ENCODE results near the gene CWC27.
"Not testable (repeated sequence)": the region's sequence is repeated elsewhere in the genome, so short reads cannot be mapped to it uniquely, and the experiment has no call there.

CWC27 gene

DNA sequence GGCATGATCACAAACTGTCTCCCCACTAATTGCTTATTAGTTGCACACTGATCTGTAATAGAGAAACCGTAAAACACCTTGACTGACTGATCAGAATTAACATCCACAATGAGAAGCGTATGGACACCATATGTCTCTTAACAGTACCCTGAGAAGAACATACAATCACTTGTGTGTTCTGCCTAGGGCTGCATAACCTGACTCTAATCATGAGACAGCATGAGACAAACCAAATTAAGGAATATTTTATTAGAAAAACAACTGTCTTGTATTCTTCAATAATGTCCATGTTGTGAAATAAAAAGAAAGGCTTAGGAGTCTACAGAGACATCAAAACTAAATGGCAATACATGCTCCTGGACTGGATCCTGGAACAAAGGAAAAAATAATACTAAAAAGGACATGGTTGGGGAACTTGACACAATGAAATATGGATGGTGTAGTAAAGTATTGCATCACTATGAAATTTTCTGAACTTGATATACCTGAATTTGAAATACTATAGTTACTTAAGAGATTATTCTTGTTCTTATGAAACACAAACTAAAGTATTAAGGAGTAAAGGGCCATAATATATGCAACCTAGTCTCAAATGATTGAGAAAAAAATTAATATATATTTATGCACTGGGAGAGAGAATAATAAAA is 162.1 kb downstream of the CWC27 start:
- DNase-seq, result no peak

DNA sequence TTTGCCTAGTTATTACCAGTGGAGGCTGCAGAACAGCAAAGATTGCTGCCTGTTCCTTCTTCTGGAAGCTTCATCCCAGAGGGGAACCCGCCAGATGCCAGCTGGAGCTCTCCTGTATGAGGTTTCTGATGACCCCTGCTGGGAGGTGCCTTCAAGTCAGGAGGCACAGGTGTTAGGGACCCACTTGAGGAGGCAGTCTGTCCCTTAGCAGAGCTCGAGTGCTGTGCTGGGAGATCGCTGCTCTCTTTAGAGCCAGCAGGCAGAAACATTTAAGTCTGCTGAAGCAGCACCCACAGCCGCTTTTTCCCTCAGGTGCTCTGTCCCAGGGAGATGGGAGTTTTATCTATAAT is 170.7 kb downstream of the CWC27 start:
- DNase-seq, result not testable (repeated sequence)

DNA sequence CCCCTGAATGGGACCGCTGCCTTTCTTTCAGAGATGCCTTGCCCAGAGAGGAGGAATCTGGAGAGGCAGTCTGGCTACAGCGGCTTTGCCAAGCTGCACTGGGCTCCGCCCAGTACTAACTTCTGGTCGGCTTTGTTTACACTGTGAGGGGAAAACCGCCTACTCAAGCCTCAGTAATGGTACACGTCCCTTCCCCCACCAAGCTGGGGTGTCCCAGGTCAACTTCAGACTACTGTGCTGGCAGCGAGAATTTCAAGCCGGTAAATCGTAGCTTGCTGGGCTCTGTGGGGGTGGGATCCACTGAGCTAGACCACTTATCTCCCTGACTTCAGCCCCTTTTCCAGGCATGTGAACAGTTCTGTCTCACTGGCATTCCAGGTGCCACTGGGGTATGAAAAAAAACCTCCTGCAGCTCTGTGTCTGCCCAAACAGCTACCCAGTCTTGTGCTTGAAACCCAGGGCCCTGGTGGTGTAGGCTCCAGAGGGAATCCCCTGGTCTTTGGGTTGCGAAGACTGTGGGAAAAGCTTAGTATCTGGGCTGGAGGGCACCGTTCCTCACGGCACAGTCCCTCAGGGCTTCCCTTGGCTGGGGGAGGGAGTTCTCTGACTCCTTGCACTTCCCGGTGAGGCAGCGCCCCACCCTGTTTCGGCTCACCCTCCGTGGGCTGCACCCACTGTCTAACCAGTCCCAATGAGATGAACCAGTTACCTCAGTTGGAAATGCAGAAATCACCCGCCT is 171.2 kb downstream of the CWC27 start:
- DNase-seq, result no peak

DNA sequence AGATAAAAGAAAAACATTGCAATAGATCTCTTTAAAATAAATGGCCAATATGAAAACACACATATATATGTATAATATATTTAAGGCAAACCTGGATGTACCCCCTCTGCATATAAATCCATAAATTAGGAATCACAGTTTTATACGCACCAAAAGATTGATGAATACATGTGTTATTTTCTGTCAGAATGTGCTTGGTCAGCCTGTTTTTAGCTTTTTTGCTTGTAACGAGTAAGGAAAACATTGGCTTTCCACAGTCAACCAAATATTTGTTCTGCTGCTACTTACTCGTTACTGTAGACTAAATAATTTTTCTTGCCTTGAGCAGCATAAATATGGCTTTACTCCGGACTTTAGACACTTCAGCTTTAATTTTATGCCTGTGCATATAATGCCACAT is 173.7 kb downstream of the CWC27 start:
- DNase-seq, result no peak

DNA sequence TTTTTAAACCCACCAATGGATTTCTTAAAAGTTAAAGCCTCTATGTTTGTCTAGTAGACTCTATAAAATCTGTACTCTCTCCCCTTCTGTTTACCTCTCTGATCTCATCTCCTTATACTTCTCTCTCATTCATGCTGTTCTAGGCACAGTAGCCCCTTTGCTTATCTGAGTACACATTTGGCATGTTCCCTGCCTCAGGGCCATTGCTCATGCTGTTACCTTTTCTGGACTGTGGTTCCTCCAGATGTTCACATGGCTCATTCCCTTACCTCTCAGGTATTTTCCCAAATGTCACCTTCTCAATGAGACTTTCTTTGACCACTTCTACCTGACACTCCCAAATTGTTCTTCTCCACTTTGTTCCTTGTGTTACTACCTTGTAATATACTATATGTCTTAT is 176.1 kb downstream of the CWC27 start:
- no peak for DNase-seq

DNA sequence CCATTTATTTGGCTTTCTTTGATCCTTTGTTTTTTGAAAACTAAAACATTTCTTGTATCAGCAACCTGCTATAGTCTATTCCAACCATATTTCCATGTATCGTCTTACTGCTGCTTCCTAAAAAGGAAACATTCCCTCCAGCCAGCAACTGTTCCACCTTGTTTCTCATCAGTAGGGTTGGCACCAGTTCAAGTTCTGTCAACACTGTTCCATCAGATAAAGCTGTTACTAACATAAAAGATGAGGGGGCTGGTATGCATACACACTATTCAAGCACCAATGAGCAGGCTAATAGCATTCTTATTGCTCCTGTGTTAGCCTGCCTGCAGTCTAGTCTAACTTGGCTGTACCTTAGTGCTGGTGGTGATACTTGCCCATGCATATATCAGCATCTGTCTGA is 178.3 kb downstream of the CWC27 start:
- no peak for DNase-seq

DNA sequence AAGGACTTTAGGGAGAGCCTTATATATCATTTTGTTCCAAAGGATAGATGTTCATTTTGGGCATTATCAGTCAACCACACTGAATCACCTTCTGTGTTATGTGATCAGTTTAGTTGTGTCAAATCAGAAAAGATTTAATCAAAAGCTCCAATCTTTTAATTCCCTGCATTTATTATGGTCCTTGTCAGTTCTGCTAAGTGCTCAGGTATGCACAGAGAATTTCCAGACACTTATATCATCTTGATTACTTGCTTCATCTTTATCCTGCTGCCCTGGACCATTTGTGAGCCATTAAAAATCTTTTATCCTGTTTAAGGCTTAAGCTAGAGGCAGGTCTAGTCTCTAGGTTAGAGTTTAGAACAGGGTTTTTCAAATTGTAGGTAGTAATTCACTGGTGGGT is 179.1 kb downstream of the CWC27 start:
- DNase-seq, result no peak

DNA sequence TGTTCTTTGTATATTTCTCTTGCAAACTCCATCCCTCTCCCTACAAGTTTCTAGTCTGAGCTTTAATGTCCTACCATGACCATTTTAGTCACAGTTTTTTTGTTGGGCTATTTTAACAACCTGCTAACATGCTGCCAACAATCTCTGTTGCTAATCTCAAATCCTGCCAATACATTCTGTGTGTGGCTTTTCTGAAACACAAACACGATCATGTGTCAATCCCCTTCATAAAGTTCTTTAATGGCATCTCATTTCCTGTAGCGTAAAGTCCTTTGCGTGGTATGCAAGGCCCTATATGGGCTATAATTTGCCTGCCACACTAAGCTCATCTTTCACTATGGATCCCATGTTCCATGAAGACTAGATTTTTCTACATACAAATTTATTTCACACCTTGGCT is 180.6 kb downstream of the CWC27 start:
- DNase-seq, result no peak

DNA sequence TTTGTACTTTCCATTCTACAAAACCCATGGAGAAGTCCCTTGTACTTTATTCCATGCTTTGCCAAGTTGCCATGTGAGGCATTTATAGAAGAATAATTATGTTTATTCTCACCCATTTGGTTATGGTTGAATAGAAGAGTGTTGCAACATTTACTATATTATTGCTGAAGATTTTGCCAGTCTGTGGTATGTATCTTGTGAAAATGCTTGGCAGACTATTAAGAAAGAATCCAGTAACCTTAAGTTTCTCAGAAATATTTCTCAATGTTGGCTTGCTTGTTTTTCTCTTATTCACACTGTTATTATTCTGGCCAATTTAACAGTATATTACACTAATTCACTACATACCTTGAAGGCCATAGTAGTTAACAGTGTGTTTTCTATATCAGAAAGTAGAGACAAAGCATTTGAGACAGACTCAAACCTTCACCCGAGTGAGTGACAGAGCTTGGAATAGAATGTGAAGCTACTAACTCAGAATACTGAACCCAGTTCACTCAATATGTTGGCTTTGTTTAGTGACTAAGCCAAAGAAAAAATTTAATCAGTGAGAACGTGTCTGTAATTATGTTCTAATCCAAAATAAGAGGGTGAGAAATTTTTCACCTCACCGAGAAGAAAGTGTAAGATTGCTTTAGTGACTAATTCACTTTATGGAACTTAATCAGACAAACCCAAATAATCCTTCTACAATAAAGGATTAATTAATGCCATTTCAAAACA is 184.4 kb downstream of the CWC27 start:
- no peak for DNase-seq

DNA sequence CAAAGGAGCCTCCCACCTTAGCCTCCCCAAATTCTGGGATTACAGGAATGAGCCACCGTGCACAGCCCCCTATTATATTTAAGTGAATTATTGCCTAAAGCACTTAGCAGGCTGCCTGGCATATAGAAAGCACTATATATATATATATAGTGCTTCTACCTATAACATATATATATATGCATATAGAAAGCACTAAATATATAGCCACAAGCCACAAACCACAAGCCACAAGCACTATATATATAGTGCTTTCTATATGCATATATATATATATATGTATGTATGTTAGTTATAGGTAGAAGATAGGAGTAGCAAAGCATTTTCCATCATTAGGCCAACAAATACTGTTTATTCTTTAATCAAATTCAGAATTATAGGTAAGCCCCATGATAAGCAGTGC is 185.8 kb downstream of the CWC27 start:
- no peak for DNase-seq

DNA sequence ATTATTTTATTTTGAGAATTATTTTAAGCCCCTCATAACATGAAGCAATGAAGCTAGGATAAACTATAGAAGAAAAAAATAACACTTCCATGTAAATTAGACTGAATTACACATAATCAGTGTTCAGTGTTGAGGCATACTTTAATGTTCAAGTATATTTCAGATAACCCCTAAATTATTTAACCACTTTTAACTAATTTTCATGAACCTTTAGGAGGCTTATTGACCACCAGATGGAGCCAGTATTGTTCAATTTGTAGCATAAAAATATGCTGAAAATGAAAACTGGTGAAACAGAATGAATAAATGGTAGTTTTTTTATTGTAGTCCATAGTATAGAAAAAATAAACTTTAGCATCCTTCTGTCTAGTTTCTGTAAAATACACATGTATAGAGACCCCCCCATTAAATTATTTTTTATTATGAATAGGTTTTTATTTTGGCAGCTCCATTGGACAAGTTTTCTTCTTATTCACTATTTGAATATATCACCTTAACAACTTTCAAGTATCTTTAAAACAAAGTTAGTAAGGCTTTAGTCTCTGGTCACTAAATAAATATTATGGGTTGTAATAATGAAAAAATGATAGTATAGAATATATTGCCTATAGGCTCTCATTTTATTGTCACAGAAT is 190.1 kb downstream of the CWC27 start:
- no peak for DNase-seq

DNA sequence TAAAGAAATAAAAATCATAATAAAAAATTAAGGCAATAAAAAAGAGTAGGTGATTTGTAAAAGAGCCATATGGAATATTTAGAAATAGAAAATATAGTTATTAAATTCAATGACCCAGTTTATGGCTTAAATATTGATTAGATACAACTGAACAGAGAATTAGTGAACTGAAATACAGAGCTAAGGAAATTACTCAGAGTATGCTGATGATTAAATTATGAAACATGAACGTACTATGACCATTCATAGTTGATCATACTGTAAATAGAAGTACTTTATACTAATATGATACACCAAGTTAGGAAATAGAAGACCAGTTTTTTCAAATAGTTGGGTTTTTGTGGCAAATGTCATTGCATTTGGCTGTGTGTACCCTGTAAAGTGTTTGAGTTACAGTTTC is 194.5 kb downstream of the CWC27 start:
- no peak for DNase-seq

DNA sequence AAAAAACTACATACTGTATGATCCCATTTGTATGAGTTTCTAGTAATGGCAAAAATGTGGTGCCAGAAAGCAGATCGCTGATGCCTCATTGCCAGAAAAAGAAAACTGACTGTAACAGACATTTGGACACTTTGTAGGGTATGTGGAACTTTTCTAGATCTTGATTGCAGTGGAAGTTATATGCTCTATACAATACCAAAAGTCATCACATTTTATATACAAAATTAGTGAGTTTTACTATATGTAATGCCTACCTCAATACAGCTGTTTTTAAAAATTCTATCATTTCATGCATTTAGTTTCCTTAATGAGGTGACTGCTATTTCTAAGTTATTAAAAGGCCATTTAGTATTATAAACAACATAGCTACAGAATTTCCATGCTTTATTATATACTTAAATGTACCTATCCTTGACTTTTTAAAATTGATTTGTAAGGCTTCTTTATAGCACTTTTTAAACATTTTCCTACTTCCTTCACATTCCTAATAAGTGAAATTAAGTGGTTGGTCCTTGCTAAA is 199.9 kb downstream of the CWC27 start:
- no peak for DNase-seq

DNA sequence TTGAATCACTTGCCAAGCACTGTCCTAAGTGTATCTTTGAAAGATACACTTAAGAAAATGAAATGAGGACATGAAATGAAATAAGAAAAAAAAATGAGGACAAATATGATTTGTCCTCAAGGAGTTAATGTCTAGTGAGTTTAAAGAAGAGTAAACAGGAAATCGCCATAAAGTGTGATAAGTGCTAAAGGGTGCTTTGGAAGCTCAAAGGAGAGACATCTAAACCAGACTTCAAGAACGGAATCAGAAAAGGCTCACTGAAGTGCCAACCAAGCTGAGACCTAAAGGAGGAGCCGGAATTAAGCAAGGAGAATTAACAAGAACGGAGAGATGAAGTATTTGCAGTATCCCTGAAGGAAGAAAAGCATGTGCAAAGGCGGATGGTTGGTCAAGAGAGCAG is 200.8 kb downstream of the CWC27 start:
- no peak for DNase-seq

DNA sequence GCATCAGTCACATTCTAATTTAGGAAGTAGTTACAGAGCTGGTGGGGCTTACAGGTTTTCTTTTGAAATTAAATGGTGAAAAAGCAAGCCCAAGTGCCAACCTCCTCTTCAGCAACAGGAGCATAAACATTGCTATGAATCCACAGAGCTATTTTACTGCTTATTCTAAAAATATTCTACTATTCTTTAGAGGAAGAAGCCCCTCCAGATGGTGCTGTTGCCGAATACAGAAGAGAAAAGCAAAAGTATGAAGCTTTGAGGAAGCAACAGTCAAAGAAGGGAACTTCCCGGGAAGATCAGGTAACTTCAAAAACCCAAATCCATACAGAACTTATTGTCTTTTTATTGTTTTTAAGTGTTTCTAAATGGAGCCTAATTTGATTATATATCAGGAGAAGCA is 202.8 kb downstream of the CWC27 start:
- DNase-seq, result no peak

DNA sequence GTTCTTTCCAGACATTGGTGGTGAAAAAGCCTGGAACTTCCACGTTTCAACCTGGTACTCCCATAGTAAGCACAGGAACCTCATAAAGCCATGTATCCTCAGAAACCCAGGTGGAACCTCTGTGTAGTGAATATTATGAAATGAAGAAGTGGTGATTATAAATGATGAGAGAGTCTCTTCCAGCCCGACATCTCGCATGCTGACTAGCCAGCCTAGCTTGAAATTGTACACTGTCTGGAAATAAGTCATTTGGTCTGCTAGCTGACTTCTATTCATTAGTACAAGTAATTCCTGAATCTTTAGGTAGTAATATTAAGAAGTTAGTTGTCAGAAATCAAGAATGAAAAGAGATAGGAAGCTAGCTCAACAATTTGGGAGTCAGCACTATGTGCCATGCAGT is 203.3 kb downstream of the CWC27 start:
- no peak for DNase-seq

DNA sequence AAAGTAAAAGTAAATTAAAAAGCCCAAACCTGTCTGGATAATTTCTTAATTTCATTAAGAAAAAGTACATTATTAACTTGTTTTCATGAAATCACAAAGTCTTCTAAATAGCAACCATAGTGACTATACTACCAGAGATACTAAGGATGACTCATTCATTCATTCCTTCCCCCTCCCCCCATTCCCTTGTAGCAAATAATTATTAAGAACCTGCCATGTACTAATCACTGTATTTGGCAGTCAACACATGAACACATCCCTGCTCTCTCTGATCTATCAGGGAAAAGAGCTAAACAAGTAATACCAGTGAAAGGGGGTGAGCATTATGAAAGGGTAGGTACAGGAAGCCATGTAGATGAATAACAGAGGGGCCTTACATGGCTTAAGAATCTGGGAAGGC is 203.9 kb downstream of the CWC27 start:
- DNase-seq, result no peak

DNA sequence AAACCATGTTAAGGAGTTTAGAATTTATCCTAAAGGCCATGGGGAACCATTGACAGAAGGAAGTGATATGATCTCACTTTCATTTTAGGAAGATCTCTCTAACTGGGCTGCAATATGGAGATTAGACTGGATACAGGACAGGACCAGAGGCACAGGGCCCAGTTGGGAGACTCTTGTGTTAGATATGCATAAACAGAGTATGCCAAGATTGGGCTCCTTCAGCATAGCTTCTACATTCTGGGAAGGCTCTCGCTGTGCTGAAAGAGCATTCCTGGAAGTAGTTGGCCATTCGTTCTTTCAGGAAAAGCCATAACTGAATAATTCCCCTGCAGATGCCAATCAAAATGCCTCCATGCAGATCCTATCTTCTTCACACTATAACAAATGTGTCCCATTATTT is 204.5 kb downstream of the CWC27 start:
- no peak for DNase-seq

DNA sequence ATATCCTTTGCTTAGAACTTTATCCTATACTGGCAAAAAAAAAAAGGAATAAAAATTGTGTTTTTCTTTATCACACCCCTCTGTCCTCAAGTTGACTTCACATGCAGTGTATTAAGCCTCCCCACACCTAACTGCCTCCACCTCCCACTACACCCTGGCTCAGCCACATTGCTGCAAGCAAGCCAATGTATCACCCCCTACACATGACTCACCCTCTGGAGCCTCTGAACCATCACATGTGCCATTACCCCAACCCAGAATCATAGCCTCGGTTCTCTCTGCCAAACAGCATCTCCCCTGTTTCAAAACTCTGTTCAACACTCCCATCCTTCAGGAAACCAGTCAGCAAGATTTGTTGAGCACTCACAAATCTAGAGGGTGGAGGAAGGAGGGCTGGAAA is 209.0 kb downstream of the CWC27 start:
- DNase-seq, result no peak

DNA sequence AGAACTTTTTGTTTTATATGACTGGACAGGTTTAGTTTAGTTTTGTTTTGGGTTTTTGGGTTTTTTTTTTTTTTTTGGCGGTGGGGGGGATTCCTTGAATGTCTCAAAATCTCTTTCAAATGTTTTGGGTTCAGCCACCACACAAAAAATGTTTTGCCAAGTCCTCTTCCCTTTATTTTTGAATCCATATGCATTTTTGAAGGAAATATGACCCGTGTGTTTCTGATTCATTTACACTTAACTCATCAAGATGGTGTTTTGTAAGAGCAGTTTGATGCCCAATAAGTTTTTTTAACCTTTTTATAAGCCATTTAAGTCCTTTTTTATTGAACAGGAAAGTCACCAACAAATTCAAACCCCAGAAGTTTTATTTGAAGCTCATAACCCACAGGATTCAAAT is 209.8 kb downstream of the CWC27 start:
- DNase-seq, result no peak

DNA sequence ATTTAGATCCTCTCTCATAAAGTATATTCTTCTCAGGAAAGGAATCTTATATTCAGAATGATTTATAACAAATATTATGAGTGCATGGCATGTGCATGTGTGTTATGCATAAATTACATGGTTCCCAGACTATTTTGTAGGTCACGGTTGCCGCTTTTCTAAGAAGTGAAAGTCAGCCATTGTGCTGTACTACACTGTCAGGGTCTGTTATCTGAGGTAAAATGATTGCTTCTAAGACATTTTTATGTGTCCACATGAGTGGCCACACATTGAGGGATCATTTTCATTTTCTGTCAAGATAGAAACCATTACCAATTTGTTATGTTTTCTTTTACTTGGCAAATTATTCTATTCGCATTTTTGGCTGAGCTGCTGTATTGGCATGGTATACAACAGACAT is 210.8 kb downstream of the CWC27 start:
- DNase-seq, result no peak

DNA sequence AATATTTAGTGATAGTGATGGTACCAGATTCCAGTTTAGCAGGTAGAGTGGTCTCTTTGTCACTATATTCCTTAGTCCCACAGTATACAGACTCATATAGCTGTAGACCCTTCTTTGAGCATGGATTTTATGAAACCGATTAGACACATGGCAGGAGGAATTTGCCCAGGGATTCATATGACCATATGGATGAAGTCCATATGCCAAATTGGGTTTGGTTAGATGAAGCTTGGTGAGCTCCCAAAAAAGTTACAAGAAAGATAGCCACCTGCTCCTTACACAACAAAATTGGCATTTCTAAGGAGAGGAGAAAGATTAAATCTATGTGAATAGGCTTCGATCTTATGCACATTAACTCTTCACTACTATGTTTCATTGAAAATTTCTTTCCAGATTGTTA is 211.4 kb downstream of the CWC27 start:
- no peak for DNase-seq

DNA sequence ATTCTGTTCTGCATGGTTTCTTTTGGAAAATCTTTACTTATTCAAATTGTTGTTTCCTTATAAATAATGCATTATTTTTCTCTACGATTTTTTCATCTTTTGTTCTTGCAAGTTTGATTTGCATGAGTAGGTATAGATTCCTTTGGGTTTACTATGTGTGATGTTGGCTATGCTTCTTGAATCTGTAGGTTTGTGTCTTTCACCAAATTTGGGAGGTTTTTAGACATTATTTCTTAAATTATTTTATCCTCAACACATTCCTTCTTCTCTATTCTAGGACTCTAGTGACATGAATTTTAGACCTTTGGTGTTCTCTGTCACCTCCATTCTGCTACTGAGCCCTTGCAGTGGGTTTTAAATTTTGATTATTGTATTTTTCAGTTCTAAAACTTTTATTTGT is 219.0 kb downstream of the CWC27 start:
- DNase-seq, result no peak

DNA sequence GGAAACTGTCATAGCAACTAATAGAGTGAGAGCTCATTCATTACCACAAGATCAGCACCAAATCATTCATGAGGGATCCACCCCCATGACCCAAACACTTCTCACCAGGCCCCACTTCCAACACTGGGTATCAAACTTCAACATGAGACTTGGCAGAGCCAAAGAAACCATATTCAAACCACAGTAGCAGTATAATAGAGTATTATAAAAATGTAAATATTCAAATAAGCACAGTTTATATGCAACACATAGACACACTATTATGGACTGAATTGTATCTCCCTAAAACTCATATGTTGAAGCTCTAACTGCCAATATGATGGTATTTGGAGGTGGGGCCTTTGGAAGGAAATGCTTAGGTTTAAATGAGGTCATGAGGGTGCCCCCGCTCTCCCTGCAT is 240.5 kb downstream of the CWC27 start:
- DNase-seq, result no peak
